Keratinocyte (primary cell): ENCODE results near the gene UBE2N. TPM values are rescaled to one million over a fixed set of nuclear protein-coding genes. Genes with fewer than 3 reads are reported as not detected.

ENCODE experiments used
- DNase-seq: peaks from one replicate; pipeline ENCODE4 v3.0.0-alpha.2; 2011; ENCODE audit warnings: low read depth, missing footprints, low spot score
- FAIRE-seq: peaks from 2 replicates; lab custom pipeline; 2011; peaks lifted over from hg19 to GRCh38; lab: Jason Lieb, UNC
- H2AFZ ChIP-seq: 2 replicates; pipeline ENCODE4 v1.6.0; 2012; ENCODE audit warnings: low read length, control low read depth, inconsistent platforms; ENCODE audit not compliant: control insufficient read depth
- H3K27ac ChIP-seq: 2 replicates; pipeline ENCODE4 v1.5.1; 2011; ENCODE audit warnings: low read length; ENCODE audit not compliant: control insufficient read depth, insufficient read depth
- H3K27me3 ChIP-seq: 3 replicates; pipeline ENCODE4 v1.6.0; 2011; ENCODE audit warnings: low read length; ENCODE audit not compliant: control insufficient read depth, insufficient read depth; ENCODE audit errors: extremely low read depth
- H3K36me3 ChIP-seq, 2 experiments: 2 replicates in 1 of 2; 3 replicates in 1 of 2; pipeline ENCODE4 v1.5.1; 2011; ENCODE audit warnings: low read length in 2 of 2, mild to moderate bottlenecking in 1 of 2; ENCODE audit not compliant: control insufficient read depth in 2 of 2, insufficient read depth in 2 of 2; ENCODE audit errors: extremely low read depth in 1 of 2
- H3K4me1 ChIP-seq: 3 replicates; pipeline ENCODE4 v1.5.1; 2011; ENCODE audit warnings: low read length; ENCODE audit not compliant: control insufficient read depth, insufficient read depth; ENCODE audit errors: extremely low read depth
- H3K4me2 ChIP-seq: 3 replicates; pipeline ENCODE4 v1.6.0; 2011; ENCODE audit warnings: low read depth, low read length; ENCODE audit not compliant: control insufficient read depth, insufficient read depth; ENCODE audit errors: extremely low read depth
- H3K4me3 ChIP-seq, 3 experiments: fragments of 200-600 bp in 1 of 3; sonication (generic) in 1 of 3; 2 replicates in 2 of 3; 3 replicates in 1 of 3; pipeline ENCODE4 v1.5.1; 2011 to 2016; ENCODE audit warnings: low read length in 3 of 3, mild to moderate bottlenecking in 3 of 3, control low read depth in 2 of 3, inconsistent platforms in 1 of 3, low read depth in 1 of 3, mixed read lengths in 1 of 3, mixed run types in 1 of 3, moderate library complexity in 1 of 3; ENCODE audit not compliant: control insufficient read depth in 2 of 3, insufficient read depth in 2 of 3; ENCODE audit errors: extremely low read depth in 1 of 3
- H3K79me2 ChIP-seq: 2 replicates; pipeline ENCODE4 v1.6.0; 2012; ENCODE audit warnings: low read length; ENCODE audit not compliant: control insufficient read depth, insufficient read depth
- H3K9ac ChIP-seq: 3 replicates; pipeline ENCODE4 v1.6.0; 2011; ENCODE audit warnings: low read length; ENCODE audit not compliant: control insufficient read depth, insufficient read depth; ENCODE audit errors: extremely low read depth
- H3K9me1 ChIP-seq: 3 replicates; pipeline ENCODE4 v1.6.0; 2011; ENCODE audit warnings: low read length; ENCODE audit not compliant: control insufficient read depth, insufficient read depth; ENCODE audit errors: extremely low read depth
- H3K9me3 ChIP-seq: 2 replicates; pipeline ENCODE4 v1.5.1; 2012; ENCODE audit warnings: low read depth, low read length; ENCODE audit not compliant: control insufficient read depth
- H4K20me1 ChIP-seq: 3 replicates; pipeline ENCODE4 v1.6.0; 2011; ENCODE audit warnings: low read length; ENCODE audit not compliant: control insufficient read depth, insufficient read depth; ENCODE audit errors: extremely low read depth
- CTCF ChIP-seq, 3 experiments: IDR thresholded peaks in 1 of 3; conservative IDR thresholded peaks in 1 of 3; optimal IDR thresholded peaks in 1 of 3; 2 replicates in 2 of 3; 3 replicates in 1 of 3; pipeline versions ENCODE3 to v1.5.1; 2011; ENCODE audit warnings: low read length in 3 of 3, mild to moderate bottlenecking in 3 of 3, moderate library complexity in 2 of 3, control low read depth in 1 of 3, inconsistent platforms in 1 of 3; ENCODE audit not compliant: insufficient read depth in 2 of 3; ENCODE audit errors: extremely low read depth in 1 of 3
- EZH2 ChIP-seq: IDR thresholded peaks from one replicate; pipeline ENCODE4 v1.6.1; 2012; ENCODE audit warnings: inconsistent platforms, mild to moderate bottlenecking, low read length, moderate library complexity
- dilution Hi-C: fragments of 300-500 bp; cut with MboI; formaldehyde crosslinking; loops from one replicate; pipeline ENCODE4 v1.7.0; 2020; ENCODE audit warnings: low sequenced_read_pairs; ENCODE audit not compliant: extremely low pct_ligation_motif_present
- polyA plus RNA-seq, 5 experiments: library from polyadenylated mRNA; depleted of rRNA in 3 of 5; stranded (reverse) in 3 of 5; stranded (forward) in 1 of 5; unstranded in 1 of 5; fragments of >200 nt; gene quantifications; 1 replicate in 1 of 5; 2 replicates in 3 of 5; 3 replicates in 1 of 5; pipeline versions ENCODE4 v1.2.1 to v1.2.3, GENCODE V29; 2011 to 2012; ENCODE audit warnings: missing spikeins in 2 of 5, low read depth in 1 of 5, low replicate concordance in 1 of 5

The UBE2N gene
- polyA plus RNA-seq, 1 donor (not counting 4 experiments of a cell fraction or from before 2014, with no cell fraction given): 218 TPM

GRCh38 chr12:93370947-93371346 is 70.8 kb downstream of the UBE2N start:
- H3K9ac ChIP-seq: no peak overlapping the region
- H2AFZ ChIP-seq: no peak overlapping the region
- no peaks in the 10 kb centered on the region for H3K4me1 ChIP-seq
- TF ChIP-seq EZH2 (no peak), CTCF (optimal IDR thresholded peaks at IDR 0.05 in 1 of 3, IDR thresholded peaks at IDR 0.05 in 1 of 3, conservative IDR thresholded peaks at IDR 0.05 in 1 of 3; ENCODE audit: extremely low read depth in 1 of 3, insufficient read depth in 2 of 3, low read length in 3 of 3) (no peak)
- no peaks in the 10 kb centered on the region for H4K20me1 ChIP-seq
- H3K4me3 ChIP-seq: no peak overlapping the region
- H3K79me2 ChIP-seq: no peaks in the 10 kb centered on the region
- H3K9me1 ChIP-seq: no peaks in the 10 kb centered on the region
- no peaks in the 10 kb centered on the region for H3K27me3 ChIP-seq
- no peak for FAIRE-seq
- no peak overlapping the region for H3K4me2 ChIP-seq
- H3K9me3 ChIP-seq: no peaks in the 10 kb centered on the region
- DNase-seq: no peak
- no peak overlapping the region for H3K27ac ChIP-seq
- H3K36me3 ChIP-seq: no peaks in the 10 kb centered on the region
- dilution Hi-C loops: no loop called here

GRCh38 chr12:93369505-93369904 is 72.2 kb downstream of the UBE2N start:
- H3K36me3 ChIP-seq: no peaks in the 10 kb centered on the region
- FAIRE-seq: no peak
- H3K27me3 ChIP-seq: no peaks in the 10 kb centered on the region
- no peak overlapping the region for H2AFZ ChIP-seq
- no peak overlapping the region for H3K4me2 ChIP-seq
- no peak overlapping the region for H3K27ac ChIP-seq
- no peaks in the 10 kb centered on the region for H3K4me1 ChIP-seq
- H3K79me2 ChIP-seq: no peaks in the 10 kb centered on the region
- H3K9ac ChIP-seq: no peak overlapping the region
- dilution Hi-C loops: no loop called here
- no peaks in the 10 kb centered on the region for H3K9me3 ChIP-seq
- H3K9me1 ChIP-seq: no peaks in the 10 kb centered on the region
- H3K4me3 ChIP-seq: no peak overlapping the region
- DNase-seq: no peak
- no peaks in the 10 kb centered on the region for H4K20me1 ChIP-seq
- TF ChIP-seq CTCF (optimal IDR thresholded peaks at IDR 0.05 in 1 of 3, IDR thresholded peaks at IDR 0.05 in 1 of 3, conservative IDR thresholded peaks at IDR 0.05 in 1 of 3; ENCODE audit: extremely low read depth in 1 of 3, insufficient read depth in 2 of 3, low read length in 3 of 3) (no peak), EZH2 (no peak)
